D341Med (cell line): ENCODE data around the gene SLC28A3.
A peak's percentile ranks its signal among the peaks of the same experiment; 100 is the strongest.

ENCODE experiments used
- DNase-seq: peaks from one replicate; pipeline ENCODE4 v3.0.0; 2012; ENCODE audit warnings: low spot score

Gene SLC28A3

GRCh38 chr9:84297162-84297821 lies 43.3 kb downstream of the SLC28A3 start:
- no peak for DNase-seq

GRCh38 chr9:84296146-84296843 lies 44.3 kb downstream of the SLC28A3 start:
- no peak for DNase-seq

- DNase-seq = no peak
Observed at GRCh38 chr9:84294241-84294950, 46.2 kb downstream of the SLC28A3 start.

- DNase-seq = no peak
Observed at GRCh38 chr9:84293001-84293798, 47.4 kb downstream of the SLC28A3 start.

- no peak for DNase-seq
Observed at GRCh38 chr9:84285381-84285780, 55.2 kb downstream of the SLC28A3 start.

GRCh38 chr9:84283946-84284345 lies 56.6 kb downstream of the SLC28A3 start:
- no peak for DNase-seq

GRCh38 chr9:84278130-84278529 lies 62.4 kb downstream of the SLC28A3 start:
- DNase-seq = no peak

GRCh38 chr9:84277646-84278045 lies 62.9 kb downstream of the SLC28A3 start:
- DNase-seq = no peak

- DNase-seq = no peak
Observed at GRCh38 chr9:84276741-84277140, 63.8 kb downstream of the SLC28A3 start.

- no peak for DNase-seq
Observed at GRCh38 chr9:84271921-84272556, 68.5 kb downstream of the SLC28A3 start.

GRCh38 chr9:84271531-84271900 lies 69.0 kb downstream of the SLC28A3 start:
- DNase-seq = no peak

- no peak for DNase-seq
Observed at GRCh38 chr9:84270847-84271530, 69.6 kb downstream of the SLC28A3 start.

- DNase-seq = no peak
Observed at GRCh38 chr9:84266087-84266561, 74.4 kb downstream of the SLC28A3 start.

GRCh38 chr9:84264307-84265029 lies 76.1 kb downstream of the SLC28A3 start:
- DNase-seq = no peak

GRCh38 chr9:84261070-84261746 lies 79.3 kb downstream of the SLC28A3 start:
- peak; percentile 85 for DNase-seq

- DNase-seq = no peak
Observed at GRCh38 chr9:84258371-84258770, 82.2 kb downstream of the SLC28A3 start.

GRCh38 chr9:84255696-84256095 lies 84.9 kb downstream of the SLC28A3 start:
- no peak for DNase-seq

GRCh38 chr9:84254972-84255371 lies 85.6 kb downstream of the SLC28A3 start:
- DNase-seq = no peak

GRCh38 chr9:84251921-84252320 lies 88.6 kb downstream of the SLC28A3 start:
- no peak for DNase-seq

GRCh38 chr9:84241817-84242373 lies 98.7 kb downstream of the SLC28A3 start:
- no peak for DNase-seq
